H1 (cell line): Measurements from ENCODE around the gene STXBP5L. TPM values are rescaled to one million over a fixed set of nuclear protein-coding genes. Genes with fewer than 3 reads are reported as not detected.

Source experiments
- CTCF ChIA-PET: fragments of 300-600 bp; sonication (Branson Sonifier 250); formaldehyde crosslinking; loops from one replicate; lab custom pipeline; 2021; ENCODE audit not compliant: partially characterized antibody; lab: Charles Lee
- POLR2A ChIA-PET: fragments of 300-600 bp; sonication (Branson Sonifier 250); formaldehyde crosslinking; loops from one replicate; lab custom pipeline; 2021; ENCODE audit warnings: inconsistent platforms; ENCODE audit not compliant: partially characterized antibody; lab: Charles Lee
- DNase-seq, 2 experiments: peaks; one replicate each; pipeline versions ENCODE4 v3.0.0 to v3.0.0-alpha.2; 2010 to 2022; ENCODE audit warnings: low spot score in 2 of 2, low read depth in 1 of 2, mixed read lengths in 1 of 2
- FAIRE-seq: peaks from 2 replicates; lab custom pipeline; 2011; peaks lifted over from hg19 to GRCh38; lab: Jason Lieb, UNC
- H2AFZ ChIP-seq: 2 replicates; pipeline ENCODE4 v1.8.1; 2012; ENCODE audit warnings: low read length, inconsistent platforms
- H2AK5ac ChIP-seq: 2 replicates; pipeline ENCODE4 v1.6.1; 2013; ENCODE audit warnings: low read depth, low read length
- H2BK120ac ChIP-seq: replicated peaks from 2 replicates; pipeline ENCODE3; 2013; ENCODE audit warnings: low read depth, low read length, inconsistent platforms
- H2BK12ac ChIP-seq: 2 replicates; pipeline ENCODE4 v1.6.1; 2013; ENCODE audit warnings: low read depth, low read length
- H2BK15ac ChIP-seq: 2 replicates; pipeline ENCODE4 v1.6.1; 2013; ENCODE audit warnings: low read length
- H2BK20ac ChIP-seq: 2 replicates; pipeline ENCODE4 v1.6.1; 2013; ENCODE audit warnings: low read length
- H2BK5ac ChIP-seq: 2 replicates; pipeline ENCODE4 v1.6.1; 2013; ENCODE audit warnings: low read depth, low read length
- H3K14ac ChIP-seq: 2 replicates; pipeline ENCODE4 v1.6.1; 2013; ENCODE audit warnings: inconsistent platforms; ENCODE audit not compliant: insufficient read length
- H3K18ac ChIP-seq: 2 replicates; pipeline ENCODE4 v1.6.1; 2013; ENCODE audit warnings: low read length; ENCODE audit errors: extremely low read depth
- H3K23ac ChIP-seq: 2 replicates; pipeline ENCODE4 v1.6.1; 2013; ENCODE audit warnings: inconsistent platforms; ENCODE audit not compliant: insufficient read length
- H3K23me2 ChIP-seq: 2 replicates; pipeline ENCODE4 v1.6.1; 2013; ENCODE audit warnings: low read depth, low read length
- H3K27ac ChIP-seq: 2 replicates; pipeline ENCODE4 v1.6.1; 2011; ENCODE audit warnings: low read depth, low read length, inconsistent platforms
- H3K27me3 ChIP-seq, 4 experiments: replicated peaks in 1 of 4; 1 replicate in 1 of 4; 2 replicates in 3 of 4; pipeline versions ENCODE4 v1.6.1 to v1.8.1; 2011 to 2013; ENCODE audit warnings: low read length in 3 of 4, mild to moderate bottlenecking in 3 of 4, inconsistent platforms in 2 of 4, mixed read lengths in 2 of 4, moderate library complexity in 1 of 4; ENCODE audit not compliant: control insufficient read depth in 3 of 4, insufficient read depth in 3 of 4; ENCODE audit errors: extremely low read depth in 1 of 4
- H3K36me3 ChIP-seq, 4 experiments: 2 replicates each; pipeline versions ENCODE4 v1.6.1 to v1.8.1; 2011 to 2013; ENCODE audit warnings: mild to moderate bottlenecking in 4 of 4, low read length in 3 of 4, moderate library complexity in 2 of 4, control low read depth in 1 of 4, inconsistent platforms in 1 of 4; ENCODE audit not compliant: insufficient read depth in 4 of 4, control insufficient read depth in 2 of 4
- H3K4ac ChIP-seq: replicated peaks from 2 replicates; pipeline ENCODE3; 2013; ENCODE audit warnings: low read length, low read depth, mixed read lengths, inconsistent platforms; ENCODE audit not compliant: insufficient read length
- H3K4me1 ChIP-seq, 4 experiments: replicated peaks in 1 of 4; 1 replicate in 1 of 4; 2 replicates in 3 of 4; pipeline versions ENCODE4 v1.6.1 to v1.8.1; 2011 to 2013; ENCODE audit warnings: low read length in 3 of 4, inconsistent platforms in 2 of 4, mixed read lengths in 1 of 4; ENCODE audit not compliant: insufficient read depth in 4 of 4, control insufficient read depth in 3 of 4
- H3K4me2 ChIP-seq, 2 experiments: 2 replicates each; pipeline versions ENCODE4 v1.6.1 to v1.8.1; 2011 to 2013; ENCODE audit warnings: low read depth in 2 of 2, low read length in 2 of 2, control low read depth in 1 of 2, inconsistent platforms in 1 of 2, mild to moderate bottlenecking in 1 of 2; ENCODE audit not compliant: insufficient read depth in 1 of 2
- H3K4me3 ChIP-seq, 4 experiments: fragments of 200-600, 300-600 bp in 1 of 4; sonication (generic), shearing (Covaris generic), sonication (Bioruptor Twin) in 1 of 4; 2 replicates each; pipeline versions ENCODE4 v1.5.1 to v1.8.1; 2011 to 2016; ENCODE audit warnings: low read length in 4 of 4, low read depth in 3 of 4, control low read depth in 2 of 4, inconsistent platforms in 2 of 4, mild to moderate bottlenecking in 2 of 4, mixed read lengths in 1 of 4, moderate library complexity in 1 of 4; ENCODE audit not compliant: insufficient read depth in 2 of 4; ENCODE audit errors: extremely low read depth in 1 of 4
- H3K56ac ChIP-seq: replicated peaks from 2 replicates; pipeline ENCODE3; 2013; ENCODE audit warnings: low read depth, mild to moderate bottlenecking, mixed read lengths, low read length, inconsistent platforms; ENCODE audit not compliant: insufficient read length
- H3K79me1 ChIP-seq: 2 replicates; pipeline ENCODE4 v1.6.1; 2013; ENCODE audit warnings: low read depth, low read length, control low read depth
- H3K79me2 ChIP-seq, 2 experiments: 2 replicates each; pipeline versions ENCODE4 v1.6.1 to v1.8.1; 2012 to 2013; ENCODE audit warnings: low read length in 2 of 2, mild to moderate bottlenecking in 2 of 2, inconsistent platforms in 1 of 2; ENCODE audit not compliant: insufficient read depth in 2 of 2, control insufficient read depth in 1 of 2
- H3K9ac ChIP-seq, 4 experiments: replicated peaks in 1 of 4; 1 replicate in 1 of 4; 2 replicates in 3 of 4; pipeline versions ENCODE4 v1.6.1 to v1.8.1; 2011 to 2013; ENCODE audit warnings: low read depth in 3 of 4, low read length in 3 of 4, control low read depth in 2 of 4, mild to moderate bottlenecking in 2 of 4, moderate library complexity in 2 of 4, inconsistent platforms in 1 of 4; ENCODE audit errors: extremely low read depth in 1 of 4
- H3K9me3 ChIP-seq, 2 experiments: 2 replicates each; pipeline versions ENCODE4 v1.6.1 to v1.8.1; 2012 to 2013; ENCODE audit warnings: mild to moderate bottlenecking in 2 of 2, moderate library complexity in 2 of 2, control low read depth in 1 of 2, inconsistent platforms in 1 of 2, low read depth in 1 of 2, low read length in 1 of 2, mixed read lengths in 1 of 2; ENCODE audit not compliant: insufficient read depth in 2 of 2
- H4K20me1 ChIP-seq, 2 experiments: replicated peaks in 1 of 2; 2 replicates each; pipeline versions ENCODE3 to v1.8.1; 2011 to 2013; ENCODE audit warnings: inconsistent platforms in 2 of 2, low read length in 2 of 2, mild to moderate bottlenecking in 1 of 2; ENCODE audit not compliant: insufficient read depth in 2 of 2, control insufficient read depth in 1 of 2
- H4K5ac ChIP-seq: 2 replicates; pipeline ENCODE4 v1.6.1; 2013; ENCODE audit warnings: low read length, low read depth, mixed read lengths, inconsistent platforms; ENCODE audit not compliant: insufficient read length
- H4K8ac ChIP-seq: 2 replicates; pipeline ENCODE4 v1.8.0; 2013; ENCODE audit warnings: mild to moderate bottlenecking, moderate library complexity, low read length, inconsistent platforms; ENCODE audit not compliant: insufficient read depth; ENCODE audit errors: extremely low read depth
- H4K91ac ChIP-seq: replicated peaks from 2 replicates; pipeline ENCODE3; 2013; ENCODE audit warnings: low read length, mixed read lengths, inconsistent platforms; ENCODE audit not compliant: insufficient read length
- EGR1 ChIP-seq: IDR thresholded peaks from 2 replicates; pipeline ENCODE4 v1.6.1; 2011; ENCODE audit warnings: low read depth, low read length, borderline replicate concordance
- whole genome bisulfite sequencing, 2 experiments: shearing (Covaris generic) in 1 of 2; methylation state at CpG; one replicate each; pipeline versions ENCODE4 v1.1.6 to v1.1.7; 2013 to 2015; ENCODE audit warnings: low lambda C conversion rate in 2 of 2, mixed read lengths in 2 of 2, inconsistent platforms in 1 of 2, low coverage in 1 of 2, missing lambda C conversion rate in 1 of 2; ENCODE audit not compliant: insufficient replicate concordance in 2 of 2, insufficient coverage in 1 of 2, insufficient read length in 1 of 2; ENCODE audit errors: extremely low coverage in 1 of 2, missing lambda C conversion rate in 1 of 2; 5-methylcytosine and 5-hydroxymethylcytosine counted together
- polyA plus RNA-seq, 7 experiments: library from polyadenylated mRNA; depleted of rRNA in 3 of 7; stranded (reverse) in 5 of 7; unstranded in 2 of 7; fragments of >200 nt in 5 of 7; fragments of 200-250 nt in 2 of 7; gene quantifications; 1 replicate in 5 of 7; 2 replicates in 1 of 7; 4 replicates in 1 of 7; pipeline versions ENCODE4 v1.2.1 to v1.2.3, GENCODE V29; 2011 to 2013; ENCODE audit warnings: missing spikeins in 2 of 7, mixed read lengths in 2 of 7
- total RNA-seq: library from RNA; stranded (reverse); fragmentation: NEBNext Ultra II Directional; extraction: Animal tissue kit (Norgen Biotek cat#: 25700); gene quantifications from 2 replicates; pipeline ENCODE4 v1.2.1, GENCODE V29; 2021

The STXBP5L gene
- total and polyA plus RNA-seq, 2 of the 8 experiments (the other 6 are each of a cell fraction or from before 2014, with no cell fraction given): 2.0 to 6.0 TPM

DNA sequence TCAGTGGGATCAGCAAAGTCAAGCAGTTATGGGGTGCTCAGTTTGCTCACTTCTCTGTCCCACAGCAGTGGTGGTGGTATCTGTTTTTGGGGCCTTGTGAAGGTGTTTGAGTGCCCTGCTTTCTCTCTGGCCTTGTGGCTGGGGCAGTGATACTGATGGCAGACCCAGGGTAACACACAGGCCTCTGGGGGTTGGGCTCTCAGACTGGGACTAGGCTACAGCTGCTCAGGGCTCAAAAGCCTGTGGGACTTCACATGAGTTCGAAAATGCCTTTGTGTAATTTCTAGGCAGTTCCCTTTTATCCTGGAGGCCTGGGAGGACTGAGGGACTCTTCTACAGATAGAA, 75.3 kb downstream of the STXBP5L start:
- H3K9me3 ChIP-seq: peaks cover 2 to 10% of the 10 kb centered on the region in 2 experiments; a peak in 2 of 4 replicates
- H2BK15ac ChIP-seq: no peak overlapping the region
- H3K18ac ChIP-seq: no peak overlapping the region
- H3K27ac ChIP-seq: no peak overlapping the region
- no peaks in the 10 kb centered on the region for H3K79me1 ChIP-seq
- no peak overlapping the region for H3K4ac ChIP-seq
- ChIA-PET POLR2A (no interaction called here), CTCF (interaction anchor here (0.6 kb wide), 1 partner anchor 78 kb away, joined by 3 read pairs; no protein-coding TSS in a partner anchor)
- no peaks in the 10 kb centered on the region for H3K36me3 ChIP-seq
- no peak overlapping the region for H2AK5ac ChIP-seq
- no peak overlapping the region for H3K56ac ChIP-seq
- H2BK120ac ChIP-seq: no peak overlapping the region
- no peak overlapping the region for H3K23ac ChIP-seq
- H2BK12ac ChIP-seq: no peak overlapping the region
- H4K91ac ChIP-seq: no peak overlapping the region
- H3K23me2 ChIP-seq: no peaks in the 10 kb centered on the region
- peaks cover 0 to 1% (median 0%) of the 10 kb centered on the region in 4 experiments; a peak in 1 of 7 replicates for H3K27me3 ChIP-seq
- 87% methylated on average over 1 of the region's 1 CpG; no CpG with 5 or more reads in 1 of the 2 experiments for WGBS, 2 experiments
- H4K20me1 ChIP-seq: no peaks in the 10 kb centered on the region
- TF ChIP-seq EGR1: no peak
- H3K14ac ChIP-seq: no peak overlapping the region
- FAIRE-seq (no peak), DNase-seq (peak in 1 of 2 experiments; percentile 40)
- H2AFZ ChIP-seq: no peak overlapping the region
- H3K4me2 ChIP-seq: no peak overlapping the region
- H3K9ac ChIP-seq: no peak overlapping the region; a peak in 1 of 7 replicates
- no peak overlapping the region for H4K8ac ChIP-seq
- H3K4me3 ChIP-seq: no peak overlapping the region
- no peak overlapping the region for H2BK20ac ChIP-seq
- no peak overlapping the region for H2BK5ac ChIP-seq
- no peak overlapping the region for H4K5ac ChIP-seq
- 0 out of 4 replicates have a peak, but pooled peaks cover 0 to 2% of the 10 kb centered on the region in 2 experiments for H3K79me2 ChIP-seq
- no peaks in the 10 kb centered on the region for H3K4me1 ChIP-seq
